Jurkat, Clone E6-1 (cell line): ENCODE data around the gene ULK1.
"Not testable (repeated sequence)": the region's sequence is repeated elsewhere in the genome, so short reads cannot be mapped to it uniquely, and the experiment has no call there.

Source experiments
- DNase-seq: peaks from one replicate; pipeline ENCODE4 v3.0.0-alpha.2; 2011; ENCODE audit warnings: low read depth, low spot score
- H3K4me3 ChIP-seq: 2 replicates; pipeline ENCODE4 v1.5.1; 2011; ENCODE audit warnings: mild to moderate bottlenecking, low read length, control low read depth, moderate library complexity

The ULK1 gene

DNA sequence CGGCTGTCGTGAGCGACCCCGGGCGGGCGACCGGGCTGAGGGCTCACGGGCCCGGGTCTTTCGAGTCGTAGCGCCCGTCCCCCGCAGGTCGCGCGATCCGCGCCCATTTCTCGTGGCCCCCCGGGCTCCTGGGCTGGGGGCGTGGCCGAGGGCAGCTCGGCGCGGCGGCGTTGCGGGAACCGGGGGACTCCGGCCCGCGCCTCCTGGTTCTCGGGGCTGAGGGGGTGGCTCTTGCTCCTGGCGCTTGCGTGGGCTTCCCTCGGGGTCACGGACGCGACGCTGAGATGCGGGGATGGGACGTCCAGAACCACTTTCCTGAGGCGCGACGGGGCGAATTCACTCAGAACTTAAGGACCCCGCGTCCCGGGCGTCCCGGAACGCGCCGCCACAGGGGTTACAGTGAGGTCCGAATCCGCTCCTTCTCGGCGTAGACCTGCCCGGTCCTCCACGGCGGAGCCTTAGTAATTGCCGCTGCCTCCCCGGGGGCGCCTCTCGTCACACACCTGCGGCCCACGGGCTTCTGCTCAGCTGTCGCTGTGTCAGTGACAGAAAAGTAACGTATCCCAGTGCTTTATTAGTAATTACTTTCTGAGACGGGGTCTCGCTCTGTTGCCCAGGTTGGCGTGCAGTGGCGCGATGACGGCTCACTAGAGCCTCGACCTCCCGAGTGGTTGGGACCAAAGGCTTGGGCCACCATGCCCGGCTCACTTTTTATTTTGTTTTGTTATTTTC is 55.9 kb downstream of the ULK1 start:
- H3K4me3 ChIP-seq: peak overlapping the region; percentile 83
- no peak for DNase-seq

DNA sequence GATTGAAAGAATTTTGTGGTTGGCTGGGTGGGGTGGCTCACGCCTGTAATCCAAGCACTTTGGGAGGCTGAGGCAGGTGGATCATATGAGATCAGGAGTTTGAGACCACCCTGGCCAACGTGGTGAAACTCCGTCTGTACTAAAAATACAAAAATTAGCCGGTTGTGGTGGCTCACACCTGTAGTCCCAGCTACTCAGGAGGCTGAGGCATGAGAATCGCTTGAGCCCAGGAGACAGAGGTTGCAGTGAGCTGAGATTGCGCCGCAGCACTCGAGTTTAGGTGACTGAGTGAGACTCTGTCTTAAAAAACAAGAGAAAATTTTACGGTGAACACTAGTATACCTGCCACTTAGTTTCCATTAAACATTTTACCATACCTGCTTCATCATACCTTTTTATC is 59.4 kb downstream of the ULK1 start:
- DNase-seq, H3K4me3 ChIP-seq: not testable (repeated sequence)

DNA sequence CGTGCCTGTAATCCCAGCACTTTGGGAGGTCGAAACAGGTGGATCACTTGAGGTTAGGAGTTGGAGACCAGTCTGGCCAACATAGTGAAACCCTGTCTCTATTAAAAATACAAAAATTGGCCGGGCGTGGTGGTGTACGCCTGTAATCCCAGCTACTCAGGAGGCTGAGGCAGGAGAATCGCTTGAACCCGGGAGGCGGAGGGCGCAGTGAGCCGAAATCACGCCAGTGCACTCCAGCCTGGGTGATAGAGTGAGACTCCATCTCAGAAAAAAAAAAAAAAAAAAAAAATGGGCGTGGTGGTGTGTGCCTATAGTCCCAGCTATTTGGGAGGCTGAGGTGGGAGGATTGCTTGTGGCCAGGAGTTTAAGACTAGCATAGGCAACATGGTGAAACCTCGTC is 60.0 kb downstream of the ULK1 start:
- not testable (repeated sequence) for DNase-seq, H3K4me3 ChIP-seq

DNA sequence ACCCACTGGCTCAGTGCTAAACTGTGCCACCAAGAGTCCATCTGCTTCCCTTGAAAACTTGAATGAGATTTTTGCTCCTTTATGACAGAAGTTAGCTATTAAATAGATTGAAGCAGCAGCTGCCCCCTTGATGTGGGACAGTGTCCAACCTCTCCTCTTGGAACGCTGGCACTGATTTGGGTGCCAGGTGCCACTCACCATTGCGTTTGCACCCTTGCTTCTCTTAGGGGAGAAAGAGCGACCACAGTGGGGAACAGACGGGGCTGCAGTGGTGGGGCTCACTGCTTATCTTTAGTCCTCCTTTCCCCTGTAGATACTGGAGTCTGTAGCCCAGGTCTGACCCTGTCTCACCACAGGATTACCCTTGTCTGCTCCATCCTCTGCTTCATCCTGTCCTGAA is 64.7 kb downstream of the ULK1 start:
- no peak overlapping the region for H3K4me3 ChIP-seq
- no peak for DNase-seq

DNA sequence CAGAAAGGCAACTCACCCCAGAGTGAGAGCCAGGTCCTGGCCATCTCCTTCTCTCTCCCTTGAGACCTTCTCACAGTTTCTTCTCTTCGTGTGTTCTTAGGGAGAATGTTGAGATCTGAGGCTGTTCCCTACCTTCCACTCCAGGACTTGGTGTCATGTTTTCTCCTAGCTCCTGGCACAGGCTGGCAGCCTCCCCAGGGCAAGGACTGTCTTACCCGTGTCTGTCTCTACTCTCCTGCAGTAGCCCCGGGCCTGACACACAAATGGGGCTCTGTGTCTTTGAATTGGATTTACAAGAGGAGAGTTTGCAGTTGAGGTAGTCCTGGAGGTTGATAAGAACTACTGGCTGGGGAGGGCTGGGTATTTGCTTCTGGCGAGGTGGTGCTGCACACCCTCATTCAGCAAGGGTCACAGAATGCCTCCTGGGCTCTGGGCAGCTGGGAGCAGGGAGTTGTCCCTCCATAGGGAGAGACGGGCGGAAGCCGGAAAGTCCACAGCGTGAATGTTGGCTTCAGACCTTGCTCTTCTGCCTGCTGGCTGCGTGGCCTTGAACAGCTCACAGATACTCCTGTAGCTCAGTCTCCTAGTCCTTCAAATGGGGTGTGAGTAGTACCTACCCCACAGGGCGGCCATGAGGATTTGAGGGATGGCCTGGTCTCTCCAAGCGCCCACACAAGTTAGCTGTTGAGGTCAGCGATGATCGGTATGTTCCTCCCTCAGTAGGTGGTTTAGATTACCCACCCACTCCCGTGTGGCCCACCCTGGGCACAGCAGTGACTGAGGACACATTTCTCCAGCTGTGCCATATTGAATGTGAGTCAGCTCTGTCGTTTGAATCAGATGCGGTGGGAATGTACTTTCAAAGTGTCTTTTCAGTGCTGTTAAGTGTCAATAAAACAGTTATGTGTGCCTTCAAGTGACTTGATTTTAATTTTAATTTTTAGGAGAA is 65.5 kb downstream of the ULK1 start:
- DNase-seq: no peak
- no peak overlapping the region for H3K4me3 ChIP-seq

- not testable (repeated sequence) for H3K4me3 ChIP-seq, DNase-seq
Measured at GRCh38 chr12:131960590-131961325, 66.3 kb downstream of the ULK1 start.

DNA sequence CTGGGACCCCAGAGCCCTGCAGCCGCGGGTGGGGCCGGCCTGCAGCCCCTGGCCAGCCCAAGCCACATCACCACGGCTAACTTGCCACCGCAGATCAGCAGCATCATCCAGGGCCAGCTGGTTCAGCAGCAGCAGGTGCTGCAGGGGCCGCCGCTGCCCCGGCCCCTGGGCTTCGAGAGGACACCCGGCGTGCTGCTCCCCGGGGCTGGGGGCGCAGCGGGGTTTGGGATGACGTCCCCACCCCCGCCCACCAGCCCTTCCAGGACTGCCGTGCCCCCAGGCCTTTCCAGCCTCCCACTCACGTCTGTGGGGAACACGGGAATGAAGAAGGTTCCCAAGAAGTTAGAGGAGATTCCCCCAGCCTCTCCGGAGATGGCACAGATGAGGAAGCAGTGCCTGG is 66.9 kb downstream of the ULK1 start:
- not testable (repeated sequence) for H3K4me3 ChIP-seq, DNase-seq

- no peak overlapping the region for H3K4me3 ChIP-seq
- DNase-seq: no peak
Measured at GRCh38 chr12:131962069-131962468, 67.6 kb downstream of the ULK1 start.

GRCh38 chr12:131963381-131963780 is 69.0 kb downstream of the ULK1 start:
- H3K4me3 ChIP-seq: no peak overlapping the region
- DNase-seq: no peak

GRCh38 chr12:131965073-131965472 is 70.7 kb downstream of the ULK1 start:
- H3K4me3 ChIP-seq: no peak overlapping the region
- DNase-seq: no peak

GRCh38 chr12:131971226-131971625 is 76.8 kb downstream of the ULK1 start:
- no peak for DNase-seq
- H3K4me3 ChIP-seq: no peak overlapping the region
